ENCODE results near the gene A4GNT.
A peak's percentile ranks its signal among the peaks of the same experiment; 100 is the strongest.

The A4GNT gene

DNA sequence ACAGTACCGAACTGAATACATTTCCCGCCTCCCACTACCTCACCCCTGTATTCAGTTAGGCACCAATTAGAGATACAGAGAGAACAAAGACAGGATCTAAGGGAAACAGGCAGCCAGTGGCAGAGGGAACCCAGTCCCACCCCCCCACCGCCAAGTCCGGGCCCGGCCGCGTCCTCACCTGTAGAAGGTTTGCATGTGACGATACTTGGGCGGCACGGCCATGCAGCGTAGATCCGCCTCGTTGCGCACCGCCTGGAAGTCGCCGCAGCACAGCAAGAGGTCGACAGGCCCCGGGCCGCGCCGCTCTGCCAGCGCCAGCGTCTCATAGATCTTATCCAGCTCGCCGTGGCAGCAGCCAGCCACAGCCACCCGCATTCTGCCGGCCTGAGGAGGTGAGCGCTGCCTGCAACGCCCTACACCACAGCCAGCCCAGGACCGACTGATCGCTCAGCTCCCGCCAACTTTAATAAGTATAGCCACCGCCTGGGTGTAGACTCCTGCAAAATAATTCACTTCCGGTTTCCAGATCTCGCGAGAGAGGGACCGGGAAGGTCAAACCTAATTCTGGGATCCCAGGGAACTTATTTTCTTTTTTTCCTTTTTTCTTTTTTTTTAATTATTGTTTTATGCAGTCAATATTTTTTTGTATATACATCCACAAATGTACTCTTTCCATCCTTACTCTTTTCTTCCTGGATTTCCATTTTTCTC lies 42.4 kb upstream of the A4GNT start, which contains the start of gene DBR1 (continued):
- TF ChIP-seq SCRT2 (tag by site-specific recombination; IDR thresholded peaks at IDR 0.05) (peak; percentile 94), ZNF266 (tag by site-specific recombination; IDR thresholded peaks at IDR 0.05; ENCODE audit: low read depth) (no peak), GLI4 (tag by site-specific recombination; IDR thresholded peaks at IDR 0.05) (no peak), ZNF660 (tag by site-specific recombination; IDR thresholded peaks at IDR 0.05) (peak; percentile 53; the same call in 1 of the 2 replicates), ZIC2 (tag by site-specific recombination; IDR thresholded peaks at IDR 0.05) (peak; percentile 52), PRDM1 (tag by site-specific recombination; IDR thresholded peaks at IDR 0.05) (no peak), ZNF335 (tag by site-specific recombination; conservative IDR thresholded peaks at IDR 0.05) (peak; percentile 71), ZNF311 (tag by site-specific recombination; IDR thresholded peaks at IDR 0.05; ENCODE audit: borderline replicate concordance) (no peak), GLIS2 (tag by site-specific recombination; IDR thresholded peaks at IDR 0.05) (peak; percentile 60; the same call in 1 of the 2 replicates), ZNF157 (tag by site-specific recombination; IDR thresholded peaks at IDR 0.05) (no peak), SP3 (tag by site-specific recombination; IDR thresholded peaks at IDR 0.05) (peak; percentile 56), ZNF501 (tag by site-specific recombination; IDR thresholded peaks at IDR 0.05) (0 out of 2 replicates have a peak, but pooled peaks have one; percentile 71), KLF8 (tag by site-specific recombination; IDR thresholded peaks at IDR 0.05) (peak; percentile 66), ZEB2 (tag by site-specific recombination; IDR thresholded peaks at IDR 0.05) (peak; percentile 35), ZNF544 (tag by site-specific recombination; IDR thresholded peaks at IDR 0.05) (no peak), TRIM28 (IDR thresholded peaks at IDR 0.05; ENCODE audit: borderline replicate concordance, low read length) (peak; percentile 40; the same call in 1 of the 2 replicates), ZNF629 (tag by site-specific recombination; IDR thresholded peaks at IDR 0.05) (peak; percentile 50; the same call in 1 of the 2 replicates), REPIN1 (tag by site-specific recombination; IDR thresholded peaks at IDR 0.05; ENCODE audit: low read depth) (0 out of 2 replicates have a peak, but pooled peaks have one; percentile 14), ZNF366 (tag by site-specific recombination; conservative IDR thresholded peaks at IDR 0.05) (0 out of 2 replicates have a peak, but pooled peaks have one; percentile 14), ZNF529 (tag by site-specific recombination; IDR thresholded peaks at IDR 0.05; ENCODE audit: insufficient replicate concordance) (no peak), ZNF391 (tag by site-specific recombination; IDR thresholded peaks at IDR 0.05; ENCODE audit: borderline replicate concordance, low read depth) (peak; percentile 58; the same call in 1 of the 2 replicates)
- TF ChIP-seq, protein P1, sequence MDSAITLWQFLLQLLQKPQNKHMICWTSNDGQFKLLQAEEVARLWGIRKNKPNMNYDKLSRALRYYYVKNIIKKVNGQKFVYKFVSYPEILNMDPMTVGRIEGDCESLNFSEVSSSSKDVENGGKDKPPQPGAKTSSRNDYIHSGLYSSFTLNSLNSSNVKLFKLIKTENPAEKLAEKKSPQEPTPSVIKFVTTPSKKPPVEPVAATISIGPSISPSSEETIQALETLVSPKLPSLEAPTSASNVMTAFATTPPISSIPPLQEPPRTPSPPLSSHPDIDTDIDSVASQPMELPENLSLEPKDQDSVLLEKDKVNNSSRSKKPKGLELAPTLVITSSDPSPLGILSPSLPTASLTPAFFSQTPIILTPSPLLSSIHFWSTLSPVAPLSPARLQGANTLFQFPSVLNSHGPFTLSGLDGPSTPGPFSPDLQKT (IDR thresholded peaks at IDR 0.05; ENCODE audit: borderline replicate concordance, low read depth, low read length), result no peak
- TF ChIP-seq, protein P2, sequence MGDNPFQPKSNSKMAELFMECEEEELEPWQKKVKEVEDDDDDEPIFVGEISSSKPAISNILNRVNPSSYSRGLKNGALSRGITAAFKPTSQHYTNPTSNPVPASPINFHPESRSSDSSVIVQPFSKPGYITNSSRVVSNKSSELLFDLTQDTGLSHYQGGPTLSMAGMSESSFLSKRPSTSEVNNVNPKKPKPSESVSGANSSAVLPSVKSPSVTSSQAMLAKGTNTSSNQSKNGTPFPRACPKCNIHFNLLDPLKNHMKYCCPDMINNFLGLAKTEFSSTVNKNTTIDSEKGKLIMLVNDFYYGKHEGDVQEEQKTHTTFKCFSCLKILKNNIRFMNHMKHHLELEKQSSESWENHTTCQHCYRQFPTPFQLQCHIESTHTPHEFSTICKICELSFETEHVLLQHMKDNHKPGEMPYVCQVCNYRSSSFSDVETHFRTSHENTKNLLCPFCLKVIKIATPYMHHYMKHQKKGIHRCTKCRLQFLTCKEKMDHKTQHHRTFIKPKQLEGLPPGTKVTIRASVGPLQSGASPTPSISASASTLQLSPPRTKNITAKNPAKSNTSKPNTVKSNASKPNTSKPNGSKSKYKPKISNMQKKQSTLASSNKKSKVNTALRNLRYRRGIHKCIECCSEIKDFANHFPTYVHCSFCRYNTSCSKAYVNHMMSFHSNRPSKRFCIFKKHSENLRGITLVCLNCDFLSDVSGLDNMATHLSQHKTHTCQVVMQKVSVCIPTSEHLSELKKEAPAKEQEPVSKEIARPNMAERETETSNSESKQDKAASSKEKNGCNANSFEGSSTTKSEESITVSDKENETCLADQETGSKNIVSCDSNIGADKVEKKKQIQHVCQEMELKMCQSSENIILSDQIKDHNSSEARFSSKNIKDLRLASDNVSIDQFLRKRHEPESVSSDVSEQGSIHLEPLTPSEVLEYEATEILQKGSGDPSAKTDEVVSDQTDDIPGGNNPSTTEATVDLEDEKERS (tag by site-specific recombination; IDR thresholded peaks at IDR 0.05), result no peak
- TF ChIP-seq, protein P3, sequence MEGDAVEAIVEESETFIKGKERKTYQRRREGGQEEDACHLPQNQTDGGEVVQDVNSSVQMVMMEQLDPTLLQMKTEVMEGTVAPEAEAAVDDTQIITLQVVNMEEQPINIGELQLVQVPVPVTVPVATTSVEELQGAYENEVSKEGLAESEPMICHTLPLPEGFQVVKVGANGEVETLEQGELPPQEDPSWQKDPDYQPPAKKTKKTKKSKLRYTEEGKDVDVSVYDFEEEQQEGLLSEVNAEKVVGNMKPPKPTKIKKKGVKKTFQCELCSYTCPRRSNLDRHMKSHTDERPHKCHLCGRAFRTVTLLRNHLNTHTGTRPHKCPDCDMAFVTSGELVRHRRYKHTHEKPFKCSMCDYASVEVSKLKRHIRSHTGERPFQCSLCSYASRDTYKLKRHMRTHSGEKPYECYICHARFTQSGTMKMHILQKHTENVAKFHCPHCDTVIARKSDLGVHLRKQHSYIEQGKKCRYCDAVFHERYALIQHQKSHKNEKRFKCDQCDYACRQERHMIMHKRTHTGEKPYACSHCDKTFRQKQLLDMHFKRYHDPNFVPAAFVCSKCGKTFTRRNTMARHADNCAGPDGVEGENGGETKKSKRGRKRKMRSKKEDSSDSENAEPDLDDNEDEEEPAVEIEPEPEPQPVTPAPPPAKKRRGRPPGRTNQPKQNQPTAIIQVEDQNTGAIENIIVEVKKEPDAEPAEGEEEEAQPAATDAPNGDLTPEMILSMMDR (tag by site-specific recombination; IDR thresholded peaks at IDR 0.05), result peak; percentile 12; the same call in 1 of the 2 replicates
- TF ChIP-seq, protein P4, sequence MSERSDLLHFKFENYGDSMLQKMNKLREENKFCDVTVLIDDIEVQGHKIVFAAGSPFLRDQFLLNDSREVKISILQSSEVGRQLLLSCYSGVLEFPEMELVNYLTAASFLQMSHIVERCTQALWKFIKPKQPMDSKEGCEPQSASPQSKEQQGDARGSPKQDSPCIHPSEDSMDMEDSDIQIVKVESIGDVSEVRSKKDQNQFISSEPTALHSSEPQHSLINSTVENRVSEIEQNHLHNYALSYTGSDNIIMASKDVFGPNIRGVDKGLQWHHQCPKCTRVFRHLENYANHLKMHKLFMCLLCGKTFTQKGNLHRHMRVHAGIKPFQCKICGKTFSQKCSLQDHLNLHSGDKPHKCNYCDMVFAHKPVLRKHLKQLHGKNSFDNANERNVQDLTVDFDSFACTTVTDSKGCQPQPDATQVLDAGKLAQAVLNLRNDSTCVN (tag by site-specific recombination; optimal IDR thresholded peaks at IDR 0.05), result peak; percentile 39
- TF ChIP-seq, protein P5, sequence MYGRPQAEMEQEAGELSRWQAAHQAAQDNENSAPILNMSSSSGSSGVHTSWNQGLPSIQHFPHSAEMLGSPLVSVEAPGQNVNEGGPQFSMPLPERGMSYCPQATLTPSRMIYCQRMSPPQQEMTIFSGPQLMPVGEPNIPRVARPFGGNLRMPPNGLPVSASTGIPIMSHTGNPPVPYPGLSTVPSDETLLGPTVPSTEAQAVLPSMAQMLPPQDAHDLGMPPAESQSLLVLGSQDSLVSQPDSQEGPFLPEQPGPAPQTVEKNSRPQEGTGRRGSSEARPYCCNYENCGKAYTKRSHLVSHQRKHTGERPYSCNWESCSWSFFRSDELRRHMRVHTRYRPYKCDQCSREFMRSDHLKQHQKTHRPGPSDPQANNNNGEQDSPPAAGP (tag by site-specific recombination; IDR thresholded peaks at IDR 0.05), result 0 out of 2 replicates have a peak, but pooled peaks have one; percentile 33
- TF ChIP-seq, protein P6, sequence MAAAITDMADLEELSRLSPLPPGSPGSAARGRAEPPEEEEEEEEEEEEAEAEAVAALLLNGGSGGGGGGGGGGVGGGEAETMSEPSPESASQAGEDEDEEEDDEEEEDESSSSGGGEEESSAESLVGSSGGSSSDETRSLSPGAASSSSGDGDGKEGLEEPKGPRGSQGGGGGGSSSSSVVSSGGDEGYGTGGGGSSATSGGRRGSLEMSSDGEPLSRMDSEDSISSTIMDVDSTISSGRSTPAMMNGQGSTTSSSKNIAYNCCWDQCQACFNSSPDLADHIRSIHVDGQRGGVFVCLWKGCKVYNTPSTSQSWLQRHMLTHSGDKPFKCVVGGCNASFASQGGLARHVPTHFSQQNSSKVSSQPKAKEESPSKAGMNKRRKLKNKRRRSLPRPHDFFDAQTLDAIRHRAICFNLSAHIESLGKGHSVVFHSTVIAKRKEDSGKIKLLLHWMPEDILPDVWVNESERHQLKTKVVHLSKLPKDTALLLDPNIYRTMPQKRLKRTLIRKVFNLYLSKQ (tag by site-specific recombination; IDR thresholded peaks at IDR 0.05; ENCODE audit: borderline replicate concordance), result no peak
